NCI-H510A treated with DMSO at 0.1 percent for 48 hours (cell line): ENCODE results near the gene LRRIQ3.
A peak's percentile ranks its signal among the peaks of the same experiment; 100 is the strongest.
"Not testable (repeated sequence)": the region's sequence is repeated elsewhere in the genome, so short reads cannot be mapped to it uniquely, and the experiment has no call there.

Source experiments
- DNase-seq: peaks from one replicate; lab custom pipeline; 2025; lab: John Stamatoyannopoulos, UW

Gene LRRIQ3, protein sequence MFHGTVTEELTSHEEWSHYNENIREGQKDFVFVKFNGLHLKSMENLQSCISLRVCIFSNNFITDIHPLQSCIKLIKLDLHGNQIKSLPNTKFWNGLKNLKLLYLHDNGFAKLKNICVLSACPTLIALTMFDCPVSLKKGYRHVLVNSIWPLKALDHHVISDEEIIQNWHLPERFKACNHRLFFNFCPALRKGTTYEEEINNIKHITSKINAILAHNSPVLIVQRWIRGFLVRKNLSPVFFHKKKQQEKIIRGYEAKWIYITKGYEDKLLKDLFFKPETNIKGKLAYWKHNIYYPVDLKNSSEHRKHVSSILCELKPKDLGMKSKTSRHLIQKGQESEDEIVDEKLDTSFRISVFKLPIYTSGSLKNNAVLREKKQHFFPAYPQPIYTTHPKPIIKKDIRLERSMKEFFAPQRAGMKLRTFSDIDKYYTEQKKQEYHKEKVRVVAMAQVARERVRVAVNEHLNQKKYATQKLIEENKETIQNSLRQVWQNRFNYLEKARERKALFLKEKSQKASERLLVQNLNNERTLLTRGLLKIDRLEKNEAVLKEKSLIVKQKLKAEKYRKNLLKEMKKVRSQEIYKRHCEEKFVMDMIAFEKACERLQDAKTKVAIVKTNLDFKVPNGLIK

DNA sequence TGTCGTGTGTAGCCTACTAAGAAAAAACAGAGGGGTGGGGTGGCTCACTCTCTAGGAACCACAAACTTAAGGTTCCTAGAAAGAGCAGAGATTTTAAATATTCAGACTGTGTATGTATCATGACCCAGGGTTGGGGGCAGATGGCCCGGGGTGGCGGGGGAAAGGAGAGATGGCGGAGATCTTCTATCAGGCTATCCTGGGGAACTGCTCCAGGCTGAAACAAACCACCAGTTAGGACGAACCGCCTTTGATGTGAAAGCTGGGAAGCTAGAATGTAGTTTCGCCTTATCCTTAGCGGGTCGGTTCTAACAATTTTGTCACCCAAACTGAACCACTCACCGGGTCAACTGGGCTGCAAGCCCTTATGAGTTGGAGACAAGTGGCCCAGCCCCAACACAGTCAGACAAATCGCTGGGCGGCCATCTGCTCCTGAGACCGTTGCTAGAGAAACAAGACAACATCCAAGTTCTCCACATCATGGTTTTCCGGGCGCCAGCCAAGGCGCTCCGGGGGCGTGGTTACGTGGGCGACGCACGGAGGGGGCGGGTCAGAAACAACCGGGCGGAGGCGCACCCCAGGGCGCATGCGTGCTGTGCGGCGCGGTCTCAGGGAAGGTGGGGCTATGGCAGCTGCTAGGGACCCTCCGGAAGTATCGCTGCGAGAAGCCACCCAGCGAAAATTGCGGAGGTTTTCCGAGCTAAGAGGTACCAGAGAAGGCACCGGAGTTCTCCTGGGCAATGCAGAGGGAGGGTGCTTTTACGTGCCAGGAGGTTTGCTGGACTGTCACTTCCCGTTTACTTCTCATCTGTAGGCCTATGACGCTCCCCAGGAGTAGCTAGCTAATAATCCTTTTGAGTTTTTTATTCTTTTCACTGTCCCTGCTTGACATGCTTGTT is at the start of gene LRRIQ3, which contains the start of gene FPGT:
Gene LRRIQ3 (minus strand): TSS at position 520 of the 896 bp plus-strand sequence. CDS start 14,492 bp downstream, outside the sequence.
Gene FPGT (plus strand): TSS at position 586 of the 896 bp plus-strand sequence. CDS start 37 bp downstream, at position 623.
- DNase-seq = peak; percentile 97

- no peak for DNase-seq
Measured at GRCh38 chr1:74246315-74246714, 48.3 kb upstream of the LRRIQ3 start.

DNA sequence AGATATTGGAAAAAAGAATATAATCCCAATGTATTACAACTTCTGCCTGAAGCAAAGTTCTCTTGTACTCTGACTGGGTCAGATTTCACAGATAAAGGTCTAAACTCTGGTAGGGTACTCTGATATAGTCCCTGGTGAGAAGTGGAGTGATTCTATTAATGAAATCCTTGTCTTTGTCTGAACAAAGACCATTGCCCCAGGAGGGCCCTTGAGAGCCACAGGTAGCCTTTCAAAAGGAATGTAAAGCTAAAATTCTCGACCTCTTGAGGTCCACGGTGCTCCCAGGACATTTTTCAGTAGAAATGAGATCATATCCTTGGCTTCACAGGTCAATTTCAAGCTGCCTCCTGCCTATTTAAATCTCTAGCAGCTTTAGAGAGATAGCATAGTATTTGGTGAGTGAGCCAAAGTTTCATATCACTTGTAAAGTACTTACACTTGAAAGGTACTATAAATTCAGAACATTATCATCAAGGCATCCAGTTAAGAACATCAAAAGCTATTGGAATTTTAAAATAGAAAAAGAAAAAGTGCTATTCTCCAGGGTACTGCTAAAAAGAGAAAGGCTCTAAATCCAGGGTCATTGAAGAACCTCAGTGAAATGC is 47.3 kb upstream of the LRRIQ3 start:
- no peak for DNase-seq

DNA sequence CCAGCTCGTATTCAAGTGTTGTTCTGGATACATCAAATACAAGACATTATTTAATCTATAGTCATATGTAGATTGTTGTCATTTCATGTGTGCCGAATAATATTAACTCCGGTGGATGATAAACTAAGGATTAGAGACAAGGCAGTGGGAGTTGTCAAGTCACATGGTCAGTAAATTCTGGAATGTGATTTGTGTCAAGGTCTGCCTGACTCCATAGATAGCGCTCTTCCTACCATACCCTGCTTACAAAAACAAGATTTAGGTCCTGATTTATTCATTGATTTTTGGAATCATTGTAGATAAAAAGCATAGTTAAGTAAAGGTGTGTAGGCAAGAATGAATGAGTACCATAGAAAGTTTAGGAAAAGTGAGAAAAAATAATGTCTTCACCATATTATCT is 39.8 kb upstream of the LRRIQ3 start:
- DNase-seq = no peak

DNA sequence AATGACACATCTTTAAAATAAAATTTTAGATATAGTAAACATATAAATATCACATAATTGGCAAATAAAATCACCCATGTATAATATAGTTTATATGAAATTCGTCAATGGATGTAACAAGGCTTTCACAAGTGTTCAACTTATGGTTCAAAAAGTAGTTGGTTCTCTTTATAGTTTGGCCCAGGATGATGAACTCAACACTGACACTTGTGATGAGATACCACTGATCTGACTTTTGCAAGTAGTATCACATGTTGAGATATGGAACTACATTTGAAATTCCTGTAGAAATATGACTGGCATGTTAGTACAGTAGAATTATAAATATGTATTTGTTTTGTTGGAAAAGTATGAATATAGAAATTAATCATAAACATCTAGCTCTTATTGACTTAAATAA is 39.1 kb upstream of the LRRIQ3 start:
- DNase-seq = no peak

DNA sequence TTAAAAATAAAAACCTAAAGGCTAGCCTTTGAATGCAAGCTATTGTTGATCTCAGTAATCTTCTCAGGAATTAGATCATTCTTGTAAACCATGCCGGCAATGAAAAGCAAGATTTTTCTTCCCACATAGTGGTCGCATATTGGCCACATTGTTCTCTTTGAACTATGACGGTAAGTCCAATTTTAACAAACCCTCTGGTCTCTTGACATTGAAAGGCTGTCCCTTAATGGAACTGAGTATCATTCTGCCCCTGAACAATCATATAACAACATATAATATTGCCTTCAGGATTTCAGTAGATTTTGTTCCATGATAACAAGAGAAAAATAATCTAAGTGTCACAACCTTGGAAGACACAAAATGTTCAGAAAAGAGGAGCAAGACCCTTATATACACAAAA is 38.5 kb upstream of the LRRIQ3 start:
- DNase-seq = no peak

GRCh38 chr1:74235153-74235552 is 37.2 kb upstream of the LRRIQ3 start, which contains the start of gene TNNI3K:
TSS of gene TNNI3K (plus strand) at chr1:74235387. CDS start at chr1:74235452, 65 bp downstream.
- DNase-seq = no peak

GRCh38 chr1:74223453-74223852 is 25.5 kb upstream of the LRRIQ3 start:
- DNase-seq = no peak

GRCh38 chr1:74222701-74223100 is 24.7 kb upstream of the LRRIQ3 start:
- no peak for DNase-seq

DNA sequence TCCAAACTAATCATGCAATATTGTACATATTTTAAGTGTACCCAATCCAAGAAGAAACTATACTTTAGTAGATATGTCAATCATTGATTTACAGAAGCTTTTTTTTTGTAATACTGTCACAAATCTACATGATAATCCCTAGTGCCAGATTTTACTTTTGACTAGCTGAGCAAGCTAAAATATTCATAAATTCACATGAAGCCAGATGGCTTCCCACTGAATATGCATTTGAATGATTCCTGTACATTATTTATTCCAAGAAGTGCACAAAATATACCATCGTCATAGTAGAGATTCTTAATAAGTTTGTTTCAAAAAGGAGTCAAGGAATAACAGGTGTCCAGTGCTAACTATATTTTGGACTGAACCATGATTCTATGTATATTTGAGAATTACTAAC is 17.3 kb upstream of the LRRIQ3 start:
- no peak for DNase-seq

DNA sequence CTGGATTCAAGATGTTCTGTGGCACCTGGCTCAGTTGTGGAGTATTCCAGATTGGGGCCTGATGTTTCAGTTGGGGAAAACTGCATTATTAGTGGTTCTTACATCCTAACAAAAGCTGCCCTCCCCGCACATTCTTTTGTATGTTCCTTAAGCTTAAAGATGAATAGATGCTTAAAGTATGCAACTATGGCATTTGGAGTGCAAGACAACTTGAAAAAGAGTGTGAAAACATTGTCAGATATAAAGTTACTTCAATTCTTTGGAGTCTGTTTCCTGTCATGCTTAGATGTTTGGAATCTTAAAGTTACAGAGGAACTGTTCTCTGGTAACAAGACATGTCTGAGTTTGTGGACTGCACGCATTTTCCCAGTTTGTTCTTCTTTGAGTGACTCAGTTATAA is 7.3 kb upstream of the LRRIQ3 start:
- no peak for DNase-seq

DNA sequence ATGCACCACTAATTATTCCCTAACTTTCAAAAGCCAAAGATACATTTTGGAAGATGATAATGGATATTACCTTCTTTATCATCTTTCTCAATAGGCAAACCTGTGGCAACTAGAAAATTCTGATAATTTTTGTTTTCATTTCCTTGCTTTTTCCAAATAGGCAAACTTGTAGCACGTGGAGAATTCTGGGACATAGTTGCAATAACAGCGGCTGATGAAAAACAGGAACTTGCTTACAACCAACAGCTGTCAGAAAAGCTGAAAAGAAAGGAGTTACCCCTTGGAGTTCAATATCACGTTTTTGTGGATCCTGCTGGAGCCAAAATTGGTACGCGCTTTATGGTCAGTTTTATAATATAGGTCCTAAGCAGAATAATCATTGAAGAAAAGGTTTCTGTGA is 1.5 kb upstream of the LRRIQ3 start:
- DNase-seq = no peak

GRCh38 chr1:74197255-74197654 is 721 bp downstream of the LRRIQ3 start:
- DNase-seq = peak; percentile 30

GRCh38 chr1:74195339-74195738 is 2.6 kb downstream of the LRRIQ3 start:
- no peak for DNase-seq

DNA sequence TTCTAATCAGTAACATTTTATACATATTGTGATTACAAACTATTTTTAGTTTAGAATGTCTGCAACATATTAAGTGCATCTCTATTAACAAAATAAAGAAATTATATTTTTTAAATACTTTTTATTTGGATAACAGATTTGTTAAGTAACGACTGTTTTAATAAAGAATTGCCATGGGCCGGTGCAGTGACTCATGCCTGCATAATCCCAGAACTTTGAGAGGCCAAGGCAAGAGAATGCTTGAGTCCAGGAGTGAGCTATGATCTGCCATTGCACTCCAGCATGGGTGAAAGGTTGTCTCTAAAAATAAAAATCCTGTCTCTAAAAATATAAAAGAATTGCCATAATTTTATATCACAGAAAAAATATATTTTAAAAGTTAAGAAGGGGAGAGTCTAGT is 4.1 kb downstream of the LRRIQ3 start:
- no peak for DNase-seq

- no peak for DNase-seq
Measured at GRCh38 chr1:74180490-74180889, 17.5 kb downstream of the LRRIQ3 start.

DNA sequence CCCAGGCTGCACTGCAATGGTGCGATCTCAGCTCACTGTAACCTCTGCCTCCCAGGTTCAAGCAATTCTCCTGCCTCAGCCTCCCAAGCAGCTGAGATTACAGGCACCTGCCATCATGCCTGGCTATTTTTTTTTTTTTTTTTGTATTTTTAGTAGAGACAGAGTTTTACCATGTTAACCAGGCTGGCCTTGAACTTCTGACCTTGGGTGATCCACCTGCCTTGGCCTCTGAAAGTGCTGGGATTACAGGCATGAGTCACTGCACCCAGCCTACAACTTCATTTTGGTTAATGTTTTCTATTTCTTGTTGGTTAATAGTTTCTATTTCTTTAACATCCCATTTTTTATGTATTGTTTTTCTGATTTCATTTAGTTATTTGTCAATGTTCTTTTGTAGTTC is 23.6 kb downstream of the LRRIQ3 start:
- not testable (repeated sequence) for DNase-seq

DNA sequence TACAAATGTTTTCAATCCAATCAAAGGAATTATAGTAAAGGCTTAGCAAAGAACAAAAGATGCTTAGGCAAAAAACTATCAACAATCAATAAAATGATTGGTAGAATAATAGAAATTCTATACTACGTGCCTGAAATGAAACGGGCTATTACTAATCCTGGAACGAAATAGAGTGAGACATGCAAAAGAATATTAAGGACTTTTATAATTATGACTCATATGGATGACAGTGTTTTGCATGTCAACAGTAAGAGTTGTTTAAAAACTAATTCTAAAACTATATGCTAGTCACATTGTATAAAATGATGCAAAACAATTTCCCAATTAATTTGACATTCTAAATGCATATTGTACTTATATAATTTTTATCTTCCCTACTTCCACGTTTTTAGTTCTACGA is 35.6 kb downstream of the LRRIQ3 start:
- no peak for DNase-seq

- no peak for DNase-seq
Measured at GRCh38 chr1:74161497-74161896, 36.5 kb downstream of the LRRIQ3 start.

DNA sequence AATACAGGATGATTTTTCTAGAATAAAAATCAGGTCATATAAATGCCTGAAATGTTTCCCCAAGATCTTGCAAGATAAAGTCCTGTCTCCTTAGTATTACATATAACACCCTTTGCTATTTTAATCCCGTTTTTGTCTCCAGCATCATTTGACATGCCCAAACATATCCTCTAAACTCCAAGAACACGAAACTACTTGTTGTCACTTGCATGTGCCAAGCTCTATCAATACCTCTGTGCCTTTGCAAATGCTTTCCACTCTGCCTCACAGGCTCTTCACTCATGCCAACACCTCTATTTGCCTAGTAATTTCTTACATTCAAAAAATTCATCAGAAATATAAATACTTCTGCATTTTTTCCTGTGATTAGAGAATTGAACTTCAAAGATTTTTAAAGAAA is 37.9 kb downstream of the LRRIQ3 start:
- no peak for DNase-seq

GRCh38 chr1:74145086-74145485 is 52.9 kb downstream of the LRRIQ3 start:
- DNase-seq = no peak

GRCh38 chr1:74117370-74117769 is 80.6 kb downstream of the LRRIQ3 start:
- DNase-seq = not testable (repeated sequence)
